ENCODE data around the gene UBR3.
"Not testable (repeated sequence)": the region's sequence is repeated elsewhere in the genome, so short reads cannot be mapped to it uniquely, and the experiment has no call there.

UBR3 gene

DNA sequence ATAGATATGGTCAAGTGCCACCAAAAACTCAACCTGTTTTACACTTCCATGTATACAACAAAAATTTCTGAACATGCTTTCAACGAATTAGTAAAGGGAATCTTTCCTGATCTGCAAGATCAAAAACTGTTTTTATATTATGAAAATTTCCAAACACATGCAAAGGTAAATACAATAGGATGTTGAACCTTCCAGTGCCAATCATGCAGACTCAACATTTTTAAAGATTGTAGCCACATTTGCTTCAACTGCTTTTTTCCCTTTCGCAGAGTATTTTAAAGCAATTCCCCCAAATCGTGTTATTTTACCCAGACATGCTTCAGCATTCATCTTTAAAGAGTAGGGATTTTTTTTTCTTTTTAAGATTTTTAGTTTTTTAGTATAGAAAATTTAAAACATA, 40.3 kb downstream of the UBR3 start:
- TF ChIP-seq, protein P1, sequence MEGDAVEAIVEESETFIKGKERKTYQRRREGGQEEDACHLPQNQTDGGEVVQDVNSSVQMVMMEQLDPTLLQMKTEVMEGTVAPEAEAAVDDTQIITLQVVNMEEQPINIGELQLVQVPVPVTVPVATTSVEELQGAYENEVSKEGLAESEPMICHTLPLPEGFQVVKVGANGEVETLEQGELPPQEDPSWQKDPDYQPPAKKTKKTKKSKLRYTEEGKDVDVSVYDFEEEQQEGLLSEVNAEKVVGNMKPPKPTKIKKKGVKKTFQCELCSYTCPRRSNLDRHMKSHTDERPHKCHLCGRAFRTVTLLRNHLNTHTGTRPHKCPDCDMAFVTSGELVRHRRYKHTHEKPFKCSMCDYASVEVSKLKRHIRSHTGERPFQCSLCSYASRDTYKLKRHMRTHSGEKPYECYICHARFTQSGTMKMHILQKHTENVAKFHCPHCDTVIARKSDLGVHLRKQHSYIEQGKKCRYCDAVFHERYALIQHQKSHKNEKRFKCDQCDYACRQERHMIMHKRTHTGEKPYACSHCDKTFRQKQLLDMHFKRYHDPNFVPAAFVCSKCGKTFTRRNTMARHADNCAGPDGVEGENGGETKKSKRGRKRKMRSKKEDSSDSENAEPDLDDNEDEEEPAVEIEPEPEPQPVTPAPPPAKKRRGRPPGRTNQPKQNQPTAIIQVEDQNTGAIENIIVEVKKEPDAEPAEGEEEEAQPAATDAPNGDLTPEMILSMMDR (conservative IDR thresholded peaks at IDR 0.05) = no peak
- H3K27ac ChIP-seq = no peak overlapping the region

DNA sequence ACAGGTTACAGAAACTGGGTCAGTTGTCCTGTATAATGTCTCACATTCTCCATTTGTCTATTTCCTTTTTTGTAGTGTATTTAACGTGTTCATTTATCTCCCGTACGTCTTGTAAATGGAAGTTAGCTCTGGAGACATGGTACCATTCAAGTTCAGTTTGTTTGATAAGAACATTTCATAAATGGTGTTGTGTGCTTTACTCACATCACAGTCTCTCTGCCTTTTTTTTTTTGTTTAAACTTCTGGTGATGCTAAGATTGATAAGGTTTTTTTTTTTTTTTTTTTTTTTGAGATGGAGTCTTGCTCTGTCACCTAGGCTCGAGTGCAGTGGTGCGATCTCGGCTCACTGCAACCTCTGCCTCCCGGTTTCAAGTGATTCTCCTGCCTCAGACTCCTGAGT, 41.7 kb downstream of the UBR3 start:
- no peak overlapping the region for H3K27ac ChIP-seq
- TF ChIP-seq, protein P1 (conservative IDR thresholded peaks at IDR 0.05) = no peak

DNA sequence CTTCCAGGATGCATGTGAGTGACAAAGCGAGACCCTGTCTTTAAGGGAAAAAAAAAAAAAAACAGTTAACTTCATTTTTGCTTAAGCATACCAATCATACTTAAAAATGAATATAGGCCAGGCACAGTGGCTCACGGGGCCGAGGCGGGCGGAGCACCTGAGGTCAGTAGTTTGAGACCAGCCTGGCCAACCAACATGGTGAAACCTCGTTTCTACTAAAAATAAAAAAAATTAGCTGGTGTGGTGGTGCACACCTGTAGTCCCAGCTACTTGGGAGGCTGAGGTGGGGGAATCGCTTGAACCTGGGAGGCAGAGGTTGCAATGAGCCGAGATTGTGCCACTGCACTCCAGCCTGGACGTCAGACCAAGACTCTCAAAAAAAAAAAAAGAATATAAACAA, 44.1 kb downstream of the UBR3 start:
- not testable (repeated sequence) for H3K27ac ChIP-seq

DNA sequence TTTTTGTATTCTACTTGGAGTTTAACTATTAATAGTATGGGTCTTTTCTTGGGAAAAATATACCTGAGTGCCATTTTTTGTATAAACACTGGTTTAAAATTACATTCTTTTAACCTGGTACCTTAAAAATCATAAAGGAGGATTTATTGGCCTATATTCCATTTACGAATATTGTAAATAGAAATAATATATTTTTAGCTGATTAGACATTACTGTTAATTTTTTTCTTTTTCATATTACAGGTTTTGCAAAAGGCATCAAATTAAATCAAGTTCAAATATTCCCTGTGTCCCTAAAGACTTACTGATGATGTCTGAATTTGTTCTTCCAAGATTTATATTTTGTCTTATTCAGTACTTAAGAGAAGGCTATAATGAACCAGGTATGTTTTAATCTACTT, 44.7 kb downstream of the UBR3 start:
- no peak overlapping the region for H3K27ac ChIP-seq
- TF ChIP-seq, protein P1 (conservative IDR thresholded peaks at IDR 0.05) = no peak

DNA sequence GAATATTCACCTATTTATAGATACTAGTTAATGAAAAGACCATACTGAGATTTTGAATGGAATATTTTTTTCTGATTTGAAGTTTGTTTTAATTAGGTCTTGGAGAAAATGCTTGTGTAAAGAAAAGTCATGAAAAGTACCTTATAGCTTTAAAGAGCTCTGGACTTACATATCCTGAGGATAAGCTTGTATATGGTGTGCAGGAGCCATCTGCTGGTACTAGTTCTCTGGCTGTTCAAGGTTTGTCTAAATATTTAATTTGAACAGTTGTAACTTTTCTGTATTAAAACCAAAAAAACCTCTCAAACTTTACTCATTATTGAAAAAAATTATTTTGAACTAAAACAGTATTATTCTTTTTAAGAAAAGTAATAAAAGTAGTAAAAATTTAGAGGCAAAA, 50.1 kb downstream of the UBR3 start:
- H3K27ac ChIP-seq = no peak overlapping the region
- TF ChIP-seq, protein P1 (conservative IDR thresholded peaks at IDR 0.05) = peak; percentile 66

DNA sequence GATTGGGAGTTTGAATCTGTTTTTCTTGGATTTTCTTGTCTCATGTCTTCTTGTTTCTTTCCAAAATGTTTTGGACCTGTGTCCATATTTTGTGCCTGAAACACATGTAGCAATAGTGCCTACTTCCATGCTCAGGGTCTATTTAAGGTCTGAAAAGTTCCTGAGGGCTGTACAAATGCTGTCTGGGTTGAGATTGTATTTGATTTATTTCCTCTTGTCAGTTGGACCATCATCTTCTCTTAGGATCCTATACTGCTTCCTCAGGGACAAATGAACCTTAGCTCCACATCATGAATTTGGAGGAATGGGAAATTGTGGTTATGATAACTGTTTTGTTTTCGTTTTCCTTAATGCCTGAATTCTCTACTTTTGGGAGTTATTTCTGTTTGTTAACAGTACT, 59.9 kb downstream of the UBR3 start:
- TF ChIP-seq, protein P1 (conservative IDR thresholded peaks at IDR 0.05) = no peak

DNA sequence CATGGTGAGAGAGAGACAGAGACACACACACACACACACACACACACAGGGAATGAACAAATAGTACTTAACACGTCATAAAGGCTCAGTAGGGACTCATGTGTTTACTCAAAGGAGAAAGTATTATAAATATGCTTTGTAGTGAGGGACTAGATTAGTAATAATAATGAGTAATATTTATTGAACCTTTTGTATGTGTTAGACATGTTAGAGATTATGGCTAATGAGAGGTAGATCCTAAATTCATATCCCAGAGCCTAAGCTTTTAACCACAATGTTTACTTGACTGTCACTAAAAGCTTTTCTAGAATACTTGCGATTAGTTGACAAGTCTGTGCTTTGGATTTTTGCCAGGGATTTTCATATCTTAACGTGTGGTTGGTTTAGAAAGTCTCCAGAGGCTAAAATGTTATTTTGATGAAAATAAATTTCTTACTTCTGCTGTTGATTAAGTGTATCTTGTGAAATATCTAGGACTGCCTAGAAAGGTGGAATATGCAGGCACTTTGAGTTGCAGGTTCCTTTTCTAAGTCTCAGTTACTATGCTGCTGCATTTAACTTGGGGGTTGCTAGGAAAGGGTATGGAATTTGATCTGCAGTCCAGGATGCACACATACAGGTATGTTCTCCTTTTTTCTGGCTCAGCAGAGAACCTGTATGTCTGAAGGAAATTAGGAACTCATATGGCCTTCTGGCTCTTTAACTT, 64.5 kb downstream of the UBR3 start:
- TF ChIP-seq, protein P1 (conservative IDR thresholded peaks at IDR 0.05) = no peak
- no peak overlapping the region for H3K27ac ChIP-seq

More for the DNA sequence above, 59.9 kb downstream of the UBR3 start:
- no peak overlapping the region for H3K27ac ChIP-seq

DNA sequence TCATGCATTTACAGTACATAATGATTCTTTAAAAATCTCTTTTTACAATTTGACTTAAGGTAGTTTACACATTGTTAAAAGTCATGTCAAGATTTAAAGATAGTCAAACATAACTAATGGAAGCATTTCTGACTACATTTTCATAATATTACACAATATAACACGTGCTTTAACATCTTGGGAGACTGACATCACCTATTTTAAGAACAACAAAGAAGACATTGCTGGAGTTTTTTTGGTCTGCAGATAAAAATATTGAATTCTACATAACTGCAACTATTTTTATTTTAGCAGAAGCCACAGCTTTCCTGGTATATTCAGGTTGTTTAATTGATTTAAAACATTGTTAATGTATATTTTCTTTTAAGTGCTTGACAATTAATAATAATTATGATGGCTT, 65.7 kb downstream of the UBR3 start:
- no peak overlapping the region for H3K27ac ChIP-seq
- TF ChIP-seq, protein P1 (conservative IDR thresholded peaks at IDR 0.05) = no peak

Measured in VCaP (cell line).